PC-9 (cell line): ENCODE data around the gene POMP. TPM values are rescaled to one million over a fixed set of nuclear protein-coding genes. Genes with fewer than 3 reads are reported as not detected.

Experiments used
- BruUV-seq: library from RNA; stranded (reverse); fragments of 400-500 nt; replicated peaks from 2 replicates; lab custom pipeline; 2021; lab: Mats Ljungman, UMichigan
- CTCF ChIA-PET: fragments of 300-600 bp; sonication (Branson Sonifier 250); formaldehyde crosslinking; loops from one replicate; lab custom pipeline; 2022; ENCODE audit warnings: antibody characterized with exemption; lab: Charles Lee
- POLR2A ChIA-PET: fragments of 300-600 bp; sonication (Branson Sonifier 250); formaldehyde crosslinking; loops from one replicate; lab custom pipeline; 2022; ENCODE audit warnings: antibody characterized with exemption; ENCODE audit not compliant: unreplicated experiment; lab: Charles Lee
- DNase-seq, 2 experiments: peaks; one replicate each; pipeline versions ENCODE4 v3.0.0 to v3.0.0-alpha.2; 2015 to 2022; ENCODE audit warnings: mixed read lengths in 1 of 2
- H2AFZ ChIP-seq: fragments of 200-600 bp; sonication (generic); 2 replicates; pipeline ENCODE4 v1.8.1; 2017; ENCODE audit warnings: antibody characterized with exemption
- H3F3A ChIP-seq: fragments of 200-600 bp; sonication (generic); 2 replicates; pipeline ENCODE4 v1.8.1; 2017; ENCODE audit warnings: antibody characterized with exemption, mild to moderate bottlenecking, low read depth; ENCODE audit not compliant: insufficient read depth
- H3K27ac ChIP-seq: fragments of 200-600 bp; sonication (generic); 2 replicates; pipeline ENCODE4 v1.6.1; 2016; ENCODE audit warnings: mixed run types
- H3K27me3 ChIP-seq: fragments of 200-600 bp; sonication (generic); 2 replicates; pipeline ENCODE4 v1.6.1; 2016; ENCODE audit warnings: low read depth, mixed run types; ENCODE audit not compliant: insufficient read depth
- H3K36me3 ChIP-seq: fragments of 200-600 bp; sonication (generic); 2 replicates; pipeline ENCODE4 v1.6.1; 2016; ENCODE audit warnings: low read depth, mixed run types
- H3K4me1 ChIP-seq: fragments of 200-600 bp; sonication (generic); replicated peaks from 2 replicates; pipeline ENCODE4 v1.6.1; 2016; ENCODE audit warnings: mixed run types; ENCODE audit not compliant: insufficient read depth
- H3K4me2 ChIP-seq: fragments of 200-600 bp; sonication (generic); 2 replicates; pipeline ENCODE4 v1.6.1; 2017; ENCODE audit warnings: mixed run types
- H3K4me3 ChIP-seq: fragments of 200-600 bp; sonication (generic); 2 replicates; pipeline ENCODE4 v1.6.1; 2016; ENCODE audit warnings: mixed run types
- H3K79me2 ChIP-seq: fragments of 200-600 bp; sonication (generic); 2 replicates; pipeline ENCODE4 v1.6.1; 2017; ENCODE audit warnings: low read depth, mixed run types
- H3K9me2 ChIP-seq: fragments of 200-600 bp; sonication (generic); 2 replicates; pipeline ENCODE4 v1.8.1; 2017; ENCODE audit warnings: mild to moderate bottlenecking; ENCODE audit not compliant: insufficient read depth
- H3K9me3 ChIP-seq: fragments of 200-600 bp; sonication (generic); 2 replicates; pipeline ENCODE4 v1.8.1; 2016; ENCODE audit warnings: low read depth; ENCODE audit not compliant: insufficient read depth
- H4K20me1 ChIP-seq: fragments of 200-600 bp; sonication (generic); 2 replicates; pipeline ENCODE4 v1.8.1; 2017; ENCODE audit not compliant: insufficient read depth
- EZH2 ChIP-seq: fragments of 200-600 bp; sonication (generic); IDR thresholded peaks from 2 replicates; pipeline ENCODE4 v1.8.0; 2017; ENCODE audit warnings: antibody characterized with exemption, low read depth
- intact Hi-C: fragments of 100-400 bp; cut with micrococcal nuclease; formaldehyde crosslinking; loops from one replicate; pipeline ENCODE4 v1.10.0; 2022; ENCODE audit not compliant: unreplicated experiment
- total RNA-seq: library from RNA; stranded (reverse); gene quantifications from 2 replicates; pipeline ENCODE4 v1.2.3, GENCODE V29; 2021
- TF ChIP-seq, protein P1 (sequence below): fragments of 200-600 bp; sonication (generic); conservative IDR thresholded peaks from 2 replicates; pipeline ENCODE4 v1.6.1; 2017; ENCODE audit warnings: mixed run types, antibody characterized with exemption, mild to moderate bottlenecking, moderate library complexity

POMP gene
- total RNA-seq, 1 experiment from 2014 or later = 63.7 TPM

DNA sequence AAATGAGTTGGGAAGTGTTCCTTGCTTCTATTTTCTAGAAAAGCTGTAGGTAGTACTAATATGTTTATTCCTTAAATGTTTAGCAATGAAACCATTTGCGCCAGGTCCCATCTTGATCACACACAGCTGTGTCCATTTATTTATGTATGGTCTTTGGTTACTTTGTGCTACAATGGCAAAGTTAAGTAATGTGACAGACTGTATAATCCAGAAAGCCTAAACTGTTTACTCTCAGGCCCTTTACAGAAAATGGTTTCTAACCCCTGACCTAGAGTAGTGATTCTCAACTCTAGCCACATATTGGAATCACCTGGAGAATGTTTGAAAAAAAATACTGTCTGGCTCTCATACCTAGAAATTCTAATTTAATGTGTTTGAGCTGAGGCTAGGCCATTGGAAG lies 38.5 kb downstream of the POMP start:
- no peak overlapping the region for H3K27ac ChIP-seq
- no peaks in the 10 kb centered on the region for H3K9me2 ChIP-seq
- peaks cover 12% of the 10 kb centered on the region; the same call in 1 of the 2 replicates for H3K4me1 ChIP-seq
- H3F3A ChIP-seq = no peaks in the 10 kb centered on the region
- no peak overlapping the region for H3K4me2 ChIP-seq
- TF ChIP-seq, protein P1, sequence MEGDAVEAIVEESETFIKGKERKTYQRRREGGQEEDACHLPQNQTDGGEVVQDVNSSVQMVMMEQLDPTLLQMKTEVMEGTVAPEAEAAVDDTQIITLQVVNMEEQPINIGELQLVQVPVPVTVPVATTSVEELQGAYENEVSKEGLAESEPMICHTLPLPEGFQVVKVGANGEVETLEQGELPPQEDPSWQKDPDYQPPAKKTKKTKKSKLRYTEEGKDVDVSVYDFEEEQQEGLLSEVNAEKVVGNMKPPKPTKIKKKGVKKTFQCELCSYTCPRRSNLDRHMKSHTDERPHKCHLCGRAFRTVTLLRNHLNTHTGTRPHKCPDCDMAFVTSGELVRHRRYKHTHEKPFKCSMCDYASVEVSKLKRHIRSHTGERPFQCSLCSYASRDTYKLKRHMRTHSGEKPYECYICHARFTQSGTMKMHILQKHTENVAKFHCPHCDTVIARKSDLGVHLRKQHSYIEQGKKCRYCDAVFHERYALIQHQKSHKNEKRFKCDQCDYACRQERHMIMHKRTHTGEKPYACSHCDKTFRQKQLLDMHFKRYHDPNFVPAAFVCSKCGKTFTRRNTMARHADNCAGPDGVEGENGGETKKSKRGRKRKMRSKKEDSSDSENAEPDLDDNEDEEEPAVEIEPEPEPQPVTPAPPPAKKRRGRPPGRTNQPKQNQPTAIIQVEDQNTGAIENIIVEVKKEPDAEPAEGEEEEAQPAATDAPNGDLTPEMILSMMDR = no peak
- TF ChIP-seq EZH2 = no peak
- H3K36me3 ChIP-seq = no peaks in the 10 kb centered on the region
- BruUV-seq = no TSS peak
- H3K27me3 ChIP-seq = 0 out of 2 replicates have a peak, but pooled peaks cover 5% of the 10 kb centered on the region
- H4K20me1 ChIP-seq = no peaks in the 10 kb centered on the region; the same call in 1 of the 2 replicates
- H3K9me3 ChIP-seq = no peaks in the 10 kb centered on the region
- no peak overlapping the region for H2AFZ ChIP-seq
- no peaks in the 10 kb centered on the region for H3K79me2 ChIP-seq
- DNase-seq = no peak
- no peak overlapping the region for H3K4me3 ChIP-seq
- CTCF ChIA-PET = no interaction called here
- POLR2A ChIA-PET = no interaction called here
- intact Hi-C loops = no loop called here

DNA sequence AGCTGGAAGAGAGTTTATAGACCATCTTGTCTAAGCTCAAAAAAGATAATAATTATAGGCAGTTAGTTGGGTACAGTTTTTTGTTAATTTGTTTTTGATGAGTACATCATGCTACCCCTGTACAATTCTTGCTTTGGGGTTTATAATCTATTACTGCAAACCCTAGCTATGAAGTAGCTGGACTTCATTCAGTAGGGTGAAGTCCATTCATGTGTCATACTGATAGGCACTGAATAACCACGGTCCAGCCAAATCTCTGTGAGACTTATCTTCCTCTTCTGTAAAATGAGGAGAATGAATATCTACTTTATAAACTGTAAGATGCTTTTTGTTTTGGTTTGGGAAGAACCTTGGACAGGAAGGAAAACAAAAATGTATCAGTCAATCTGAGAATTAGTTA lies 40.3 kb downstream of the POMP start:
- no TSS peak for BruUV-seq
- Histone ChIP-seq H3K4me1 (peaks cover 3% of the 10 kb centered on the region; the same call in 1 of the 2 replicates), H3K4me2 (no peak overlapping the region), H3K4me3 (no peak overlapping the region), H3K9me2 (no peaks in the 10 kb centered on the region), H2AFZ (no peak overlapping the region), H3K27me3 (0 out of 2 replicates have a peak, but pooled peaks cover 5% of the 10 kb centered on the region), H4K20me1 (no peaks in the 10 kb centered on the region; the same call in 1 of the 2 replicates), H3F3A (no peaks in the 10 kb centered on the region), H3K27ac (no peak overlapping the region), H3K36me3 (no peaks in the 10 kb centered on the region), H3K9me3 (no peaks in the 10 kb centered on the region), H3K79me2 (no peaks in the 10 kb centered on the region)
- ChIA-PET POLR2A (interaction anchor here (0.6 kb wide), 1 partner anchor 24 kb away, joined by 5 read pairs; no protein-coding TSS in a partner anchor), CTCF (no interaction called here)
- intact Hi-C loops = no loop called here
- no peak for DNase-seq
- TF ChIP-seq, protein P1 = no peak
- TF ChIP-seq EZH2 = no peak

DNA sequence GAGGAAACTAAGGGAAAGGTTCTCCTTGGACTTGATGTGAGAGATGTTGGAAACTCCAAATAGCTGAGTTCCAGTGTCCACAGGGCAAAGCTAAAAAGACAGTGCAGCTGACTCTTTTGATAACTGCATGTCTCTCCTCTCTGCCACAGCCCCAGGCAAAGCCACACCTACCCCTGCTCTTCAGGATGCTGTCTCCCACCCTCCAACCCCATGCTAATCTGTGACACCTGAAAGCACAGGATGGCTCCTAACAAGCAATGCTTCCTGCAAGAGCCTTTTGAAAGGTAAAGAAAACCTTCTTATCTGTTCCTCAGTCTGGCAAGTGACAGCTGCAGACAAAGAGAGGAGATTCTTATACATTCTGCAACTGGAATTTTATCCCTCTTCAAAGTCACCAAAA lies 45.4 kb downstream of the POMP start:
- Histone ChIP-seq H3K36me3 (no peaks in the 10 kb centered on the region), H3F3A (no peaks in the 10 kb centered on the region), H3K4me3 (no peak overlapping the region), H3K27ac (no peak overlapping the region), H3K27me3 (0 out of 2 replicates have a peak, but pooled peaks cover under 1% of the 10 kb centered on the region), H3K9me2 (no peaks in the 10 kb centered on the region), H2AFZ (no peak overlapping the region), H3K79me2 (no peaks in the 10 kb centered on the region), H4K20me1 (no peaks in the 10 kb centered on the region; the same call in 1 of the 2 replicates), H3K4me1 (no peaks in the 10 kb centered on the region), H3K4me2 (no peak overlapping the region), H3K9me3 (no peaks in the 10 kb centered on the region)
- ChIA-PET POLR2A (no interaction called here), CTCF (no interaction called here)
- intact Hi-C loops = no loop called here
- no peak for DNase-seq
- no TSS peak for BruUV-seq
- no peak for TF ChIP-seq EZH2
- TF ChIP-seq, protein P1 = no peak
